OCI-LY3 (cell line): ENCODE data around the gene WDR4.

Experiments used
- H2AFZ ChIP-seq: fragments of 200-600, 300-600 bp; shearing (Covaris generic); 2 replicates; pipeline ENCODE4 v1.6.0; 2014; ENCODE audit warnings: antibody characterized with exemption, low read depth, low read length
- H3K27ac ChIP-seq: fragments of 200-600, 300-600 bp; sonication (generic); 2 replicates; pipeline ENCODE4 v1.5.1; 2014; ENCODE audit warnings: mild to moderate bottlenecking, low read length, moderate library complexity, mixed read lengths
- H3K27me3 ChIP-seq: fragments of 200-600, 300-600 bp; sonication (generic); 2 replicates; pipeline ENCODE4 v1.6.1; 2014; ENCODE audit warnings: low read depth, low read length, mixed read lengths
- H3K36me3 ChIP-seq: fragments of 200-600, 300-600 bp; sonication (generic); replicated peaks from 2 replicates; pipeline ENCODE3; 2014; ENCODE audit warnings: low read depth, low read length, mixed read lengths
- H3K4me1 ChIP-seq: fragments of 300-600, 200-600 bp; sonication (generic); 2 replicates; pipeline ENCODE4 v1.6.1; 2014; ENCODE audit warnings: low read length, mixed read lengths
- H3K4me2 ChIP-seq: fragments of 200-600, 300-600 bp; sonication (generic); 2 replicates; pipeline ENCODE4 v1.6.1; 2014; ENCODE audit warnings: low read length, mixed read lengths
- H3K4me3 ChIP-seq: fragments of 300-600, 200-600 bp; sonication (generic); 2 replicates; pipeline ENCODE4 v1.5.1; 2014; ENCODE audit warnings: antibody characterized with exemption, mild to moderate bottlenecking, low read length, moderate library complexity
- H3K79me2 ChIP-seq: fragments of 300-600, 200-600 bp; shearing (Covaris generic); 2 replicates; pipeline ENCODE4 v1.6.1; 2014; ENCODE audit warnings: mild to moderate bottlenecking, low read length, mixed read lengths
- H3K9ac ChIP-seq: fragments of 300-600, 200-600 bp; shearing (Covaris generic); 2 replicates; pipeline ENCODE4 v1.6.0; 2014; ENCODE audit warnings: mild to moderate bottlenecking, low read length, moderate library complexity
- H3K9me3 ChIP-seq: fragments of 200-600, 300-600 bp; shearing (Covaris generic); 2 replicates; pipeline ENCODE4 v1.6.1; 2014; ENCODE audit warnings: low read length, mixed read lengths; ENCODE audit not compliant: insufficient read depth
- H4K20me1 ChIP-seq: fragments of 200-600, 300-600 bp; sonication (generic); 2 replicates; pipeline ENCODE4 v1.6.1; 2016; ENCODE audit warnings: low read length, mixed read lengths; ENCODE audit not compliant: insufficient read depth
- EZH2phosphoT487 ChIP-seq: fragments of 200-600 bp; shearing (Covaris generic); IDR thresholded peaks from 2 replicates; pipeline ENCODE4 v1.6.1; 2018; ENCODE audit warnings: antibody characterized with exemption, mixed run types, low read depth
- TF ChIP-seq, protein P1 (sequence below): fragments of 200-600, 300-600 bp; sonication (generic); IDR thresholded peaks from 2 replicates; pipeline ENCODE4 v1.5.1; 2014; ENCODE audit warnings: antibody characterized with exemption, low read length, low read depth

The WDR4 gene

DNA sequence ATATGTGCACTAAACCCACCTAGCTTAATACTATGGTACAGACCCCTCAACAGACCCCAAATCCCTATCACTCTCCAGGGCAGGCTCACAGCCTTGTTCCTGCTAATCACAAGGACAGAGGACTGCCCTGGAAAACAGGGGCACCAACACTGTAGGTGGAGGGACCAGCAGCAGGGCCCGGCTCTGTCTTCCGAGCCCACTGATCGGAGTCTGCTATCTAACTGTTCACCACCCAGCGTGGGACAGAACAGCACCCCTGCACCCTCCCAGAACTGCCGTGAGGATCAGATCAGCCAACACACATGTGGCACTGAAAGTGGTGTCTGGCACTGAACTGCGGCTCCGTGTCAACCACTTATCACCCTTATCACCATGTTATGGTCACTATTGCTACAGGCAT, 6.2 kb downstream of the WDR4 start:
- Histone ChIP-seq H3K9ac (no peak overlapping the region), H3K27ac (no peak overlapping the region), H3K4me2 (no peak overlapping the region), H3K27me3 (no peaks in the 10 kb centered on the region), H3K36me3 (peaks cover 25% of the 10 kb centered on the region), H3K79me2 (peaks cover 73% of the 10 kb centered on the region), H4K20me1 (0 out of 2 replicates have a peak, but pooled peaks cover 6% of the 10 kb centered on the region), H2AFZ (no peak overlapping the region), H3K9me3 (no peaks in the 10 kb centered on the region), H3K4me3 (no peak overlapping the region), H3K4me1 (peaks cover 5% of the 10 kb centered on the region; the same call in 1 of the 2 replicates)
- TF ChIP-seq, protein P1, sequence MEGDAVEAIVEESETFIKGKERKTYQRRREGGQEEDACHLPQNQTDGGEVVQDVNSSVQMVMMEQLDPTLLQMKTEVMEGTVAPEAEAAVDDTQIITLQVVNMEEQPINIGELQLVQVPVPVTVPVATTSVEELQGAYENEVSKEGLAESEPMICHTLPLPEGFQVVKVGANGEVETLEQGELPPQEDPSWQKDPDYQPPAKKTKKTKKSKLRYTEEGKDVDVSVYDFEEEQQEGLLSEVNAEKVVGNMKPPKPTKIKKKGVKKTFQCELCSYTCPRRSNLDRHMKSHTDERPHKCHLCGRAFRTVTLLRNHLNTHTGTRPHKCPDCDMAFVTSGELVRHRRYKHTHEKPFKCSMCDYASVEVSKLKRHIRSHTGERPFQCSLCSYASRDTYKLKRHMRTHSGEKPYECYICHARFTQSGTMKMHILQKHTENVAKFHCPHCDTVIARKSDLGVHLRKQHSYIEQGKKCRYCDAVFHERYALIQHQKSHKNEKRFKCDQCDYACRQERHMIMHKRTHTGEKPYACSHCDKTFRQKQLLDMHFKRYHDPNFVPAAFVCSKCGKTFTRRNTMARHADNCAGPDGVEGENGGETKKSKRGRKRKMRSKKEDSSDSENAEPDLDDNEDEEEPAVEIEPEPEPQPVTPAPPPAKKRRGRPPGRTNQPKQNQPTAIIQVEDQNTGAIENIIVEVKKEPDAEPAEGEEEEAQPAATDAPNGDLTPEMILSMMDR, result no peak
- TF ChIP-seq EZH2phosphoT487, result no peak

- Histone ChIP-seq H3K9me3 (no peaks in the 10 kb centered on the region), H3K9ac (no peak overlapping the region), H3K36me3 (peaks cover 45% of the 10 kb centered on the region), H3K4me1 (no peaks in the 10 kb centered on the region), H3K79me2 (peaks cover 83% of the 10 kb centered on the region), H3K27ac (no peak overlapping the region), H3K4me3 (no peak overlapping the region), H3K4me2 (no peak overlapping the region), H2AFZ (no peak overlapping the region), H3K27me3 (no peaks in the 10 kb centered on the region), H4K20me1 (peaks cover 23% of the 10 kb centered on the region)
- TF ChIP-seq EZH2phosphoT487, result no peak
- TF ChIP-seq, protein P1, result no peak
Measured at GRCh38 chr21:42868196-42868595, 11.1 kb downstream of the WDR4 start.

- TF ChIP-seq, protein P1, result no peak
- TF ChIP-seq EZH2phosphoT487, result no peak
- peaks cover 87% of the 10 kb centered on the region for H3K79me2 ChIP-seq
- H3K4me2 ChIP-seq, result no peak overlapping the region
- no peaks in the 10 kb centered on the region for H3K4me1 ChIP-seq
- H3K9ac ChIP-seq, result no peak overlapping the region
- peaks cover 42% of the 10 kb centered on the region for H3K36me3 ChIP-seq
- no peaks in the 10 kb centered on the region for H3K27me3 ChIP-seq
- no peak overlapping the region for H3K4me3 ChIP-seq
- no peak overlapping the region for H3K27ac ChIP-seq
- H3K9me3 ChIP-seq, result no peaks in the 10 kb centered on the region
- no peak overlapping the region for H2AFZ ChIP-seq
- H4K20me1 ChIP-seq, result peaks cover 23% of the 10 kb centered on the region
Measured at GRCh38 chr21:42865776-42866160, 13.6 kb downstream of the WDR4 start.

DNA sequence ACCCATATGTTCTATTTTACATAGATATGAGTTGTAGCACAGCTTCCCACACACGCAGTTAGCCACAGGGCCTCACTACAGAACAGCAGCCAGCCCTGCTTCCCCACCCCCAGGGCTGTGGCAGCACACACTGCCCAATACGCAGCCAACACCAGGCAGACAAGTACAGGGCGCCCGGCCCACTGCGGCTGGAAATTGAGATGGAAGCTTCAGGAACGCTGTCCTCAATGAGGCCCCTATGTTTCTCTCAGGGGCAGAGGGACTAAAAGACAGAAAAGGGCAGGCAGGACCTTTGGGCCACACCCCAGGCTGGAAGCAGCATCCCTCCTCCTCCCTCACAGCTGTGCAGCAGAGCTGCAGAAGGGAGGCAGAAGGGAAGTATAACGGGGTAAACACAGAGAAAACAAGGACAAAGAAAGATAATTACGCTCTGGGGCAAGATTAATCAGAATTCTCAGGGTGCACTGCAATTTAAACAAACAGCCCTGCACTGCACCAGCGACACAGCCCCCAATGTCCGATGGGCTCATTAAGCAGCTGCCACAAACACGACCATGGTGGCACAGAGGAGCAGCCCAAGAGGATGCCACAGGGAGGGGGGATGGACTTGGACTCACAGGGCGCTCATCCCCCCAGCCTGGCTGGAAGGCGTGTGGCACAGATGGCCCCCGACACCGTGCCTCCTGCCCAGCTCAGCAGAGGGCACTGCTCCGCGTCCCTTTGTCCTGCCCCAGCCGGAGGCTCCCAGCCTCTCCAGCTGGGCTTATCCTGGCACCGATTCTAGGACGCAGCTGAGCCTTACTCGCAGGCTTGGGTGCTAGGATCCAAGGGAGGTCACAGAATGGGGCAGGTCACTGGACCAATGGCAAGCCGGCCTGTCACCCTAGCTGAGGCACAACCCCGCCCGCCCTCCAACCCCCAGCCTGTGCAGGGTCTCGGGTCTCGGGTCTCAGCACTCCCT, 14.2 kb downstream of the WDR4 start:
- H3K27ac ChIP-seq, result no peak overlapping the region
- H3K36me3 ChIP-seq, result peaks cover 42% of the 10 kb centered on the region
- no peaks in the 10 kb centered on the region for H3K27me3 ChIP-seq

More for the DNA sequence above, 14.2 kb downstream of the WDR4 start:
- TF ChIP-seq, protein P1, result no peak
- no peak for TF ChIP-seq EZH2phosphoT487
- peaks cover 88% of the 10 kb centered on the region for H3K79me2 ChIP-seq
- H2AFZ ChIP-seq, result no peak overlapping the region
- no peak overlapping the region for H3K9ac ChIP-seq
- no peaks in the 10 kb centered on the region for H3K4me1 ChIP-seq
- no peak overlapping the region for H3K4me3 ChIP-seq
- peaks cover 23% of the 10 kb centered on the region for H4K20me1 ChIP-seq
- H3K4me2 ChIP-seq, result no peak overlapping the region
- H3K9me3 ChIP-seq, result no peaks in the 10 kb centered on the region
